SK-N-SH treated with all-trans-retinoic acid at 6 μM for 48 hours (cell line): Measurements from ENCODE around the gene IPPK.

Experiments
- ARNTL ChIP-seq: fragments of 450-650 bp; formaldehyde crosslinking; IDR thresholded peaks from 2 replicates; pipeline ENCODE4 v1.5.0; 2020; ENCODE audit warnings: low read depth, mild to moderate bottlenecking, moderate library complexity, borderline replicate concordance
- ZFP30 ChIP-seq: fragments of 450-650 bp; formaldehyde crosslinking; IDR thresholded peaks from 2 replicates; pipeline ENCODE4 v1.5.0; 2022; ENCODE audit warnings: mild to moderate bottlenecking, moderate library complexity
- ZNF70 ChIP-seq: fragments of 450-650 bp; formaldehyde crosslinking; IDR thresholded peaks from 2 replicates; pipeline ENCODE4 v1.5.0; 2020; ENCODE audit warnings: mild to moderate bottlenecking, moderate library complexity
- TF ChIP-seq, protein P1 (sequence below): fragments of 250-450 bp; sonication (Bioruptor Pico); IDR thresholded peaks from 2 replicates; pipeline ENCODE4 v1.5.1; 2020; ENCODE audit warnings: low read depth, mild to moderate bottlenecking, moderate library complexity

DNA sequence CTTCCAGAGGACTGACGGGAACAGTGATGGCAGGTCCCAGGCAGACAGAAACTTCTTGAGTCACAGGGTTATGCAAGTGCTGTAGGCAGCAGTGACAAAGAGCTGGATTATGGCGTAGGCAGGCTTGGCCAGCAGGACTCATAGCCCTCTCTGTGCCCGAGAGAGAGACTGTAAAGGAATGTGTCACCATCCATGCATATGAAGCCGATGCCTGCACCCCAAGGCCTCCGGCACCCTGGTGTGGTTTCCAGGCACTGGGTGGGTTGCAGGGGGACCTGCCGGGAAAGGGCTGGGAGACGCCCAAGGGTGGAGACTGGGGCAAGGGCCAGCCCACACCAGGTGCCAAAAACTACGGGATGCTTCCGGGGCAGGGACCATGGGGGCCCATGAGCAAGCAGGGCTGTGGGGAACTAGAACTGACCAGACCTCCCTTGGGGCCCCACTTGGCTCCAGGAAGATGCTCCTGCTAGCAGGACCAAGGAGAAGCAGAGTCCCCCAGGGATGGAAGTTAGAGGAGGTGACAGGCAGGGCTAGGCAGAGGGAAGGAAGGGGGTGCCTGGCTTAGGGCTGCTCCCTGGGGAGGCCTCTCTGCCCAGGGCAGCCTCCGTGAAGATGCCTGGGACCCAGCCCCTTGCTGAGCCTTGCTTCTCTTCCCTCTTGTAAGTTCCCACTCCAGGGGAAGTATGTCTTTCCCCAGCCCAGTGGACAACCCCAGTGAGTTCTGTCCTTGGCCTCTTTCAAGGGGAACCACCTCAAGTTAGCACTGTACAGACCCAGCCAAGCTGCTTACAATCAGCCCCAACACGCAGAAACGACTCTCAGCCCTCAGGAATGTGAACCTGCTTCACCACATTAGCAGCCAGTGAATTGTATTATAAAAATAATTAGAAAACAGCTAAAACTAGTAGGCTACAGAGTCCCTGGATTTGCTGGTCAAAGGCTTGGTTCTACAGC lies 10.5 kb upstream of the IPPK start:
- TF ChIP-seq ZFP30 (CRISPR knock-in tag) (no peak), ZNF70 (CRISPR knock-in tag) (no peak), ARNTL (CRISPR knock-in tag) (no peak)
- TF ChIP-seq, protein P1, sequence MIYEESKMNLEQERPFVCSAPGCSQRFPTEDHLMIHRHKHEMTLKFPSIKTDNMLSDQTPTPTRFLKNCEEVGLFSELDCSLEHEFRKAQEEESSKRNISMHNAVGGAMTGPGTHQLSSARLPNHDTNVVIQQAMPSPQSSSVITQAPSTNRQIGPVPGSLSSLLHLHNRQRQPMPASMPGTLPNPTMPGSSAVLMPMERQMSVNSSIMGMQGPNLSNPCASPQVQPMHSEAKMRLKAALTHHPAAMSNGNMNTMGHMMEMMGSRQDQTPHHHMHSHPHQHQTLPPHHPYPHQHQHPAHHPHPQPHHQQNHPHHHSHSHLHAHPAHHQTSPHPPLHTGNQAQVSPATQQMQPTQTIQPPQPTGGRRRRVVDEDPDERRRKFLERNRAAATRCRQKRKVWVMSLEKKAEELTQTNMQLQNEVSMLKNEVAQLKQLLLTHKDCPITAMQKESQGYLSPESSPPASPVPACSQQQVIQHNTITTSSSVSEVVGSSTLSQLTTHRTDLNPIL (CRISPR knock-in tag) = no peak
